ENCODE measurements around the gene MICALL2. TPM values are rescaled to one million over a fixed set of nuclear protein-coding genes. Genes with fewer than 3 reads are reported as not detected.

The MICALL2 gene
- total RNA-seq, 4 donors from 2014 or later: 111 to 272 (median 209) TPM

DNA sequence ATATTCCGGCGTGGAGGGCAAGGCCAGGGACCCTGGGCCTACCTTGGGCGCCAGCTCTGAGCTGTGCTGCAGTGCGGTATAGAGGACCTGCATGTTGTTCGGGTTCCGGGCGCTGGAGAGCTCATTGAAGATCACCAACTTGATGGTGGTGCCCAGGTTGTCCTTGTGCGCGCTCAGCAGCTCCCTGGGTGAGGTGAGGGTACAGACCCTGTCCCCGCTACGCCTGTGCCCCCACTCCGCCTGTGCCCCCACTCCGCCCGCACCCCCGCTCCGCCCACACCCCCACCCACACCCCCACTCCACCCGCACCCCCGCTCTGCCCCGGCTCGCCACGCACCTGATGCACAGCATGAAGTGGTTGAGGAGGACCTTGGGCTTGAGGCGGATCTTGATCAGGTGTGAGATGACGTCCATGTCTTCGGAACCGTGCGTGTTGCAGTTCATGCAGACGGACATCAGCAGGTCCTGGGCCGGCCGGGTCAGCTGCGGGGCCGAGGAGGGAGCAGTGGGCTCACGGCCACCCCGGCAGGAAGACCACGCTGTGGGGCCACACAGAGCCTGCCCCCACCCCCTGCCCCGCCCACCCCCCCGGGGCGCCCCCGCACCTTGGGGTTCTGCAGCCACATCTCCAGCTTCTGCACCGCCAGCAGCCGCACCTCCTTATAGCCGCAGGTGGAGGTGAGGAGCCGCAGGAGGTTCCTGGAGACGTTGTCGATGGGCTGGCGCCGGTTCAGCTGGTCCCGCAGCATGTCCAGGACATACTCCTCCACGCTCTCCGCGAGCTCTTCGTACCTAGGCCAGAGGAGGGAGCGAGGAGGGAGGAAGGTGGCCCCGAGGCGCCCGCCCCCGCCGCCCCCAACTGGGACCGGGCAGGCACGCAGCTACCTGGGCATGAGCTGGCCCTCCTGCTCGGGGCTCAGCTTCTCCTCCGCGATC lies 39.4 kb upstream of the MICALL2 start:
- Histone ChIP-seq H3K4me3 (no peak overlapping the region), H3K27ac (no peak overlapping the region), H3K36me3 (peaks cover 0 to 91% (median 0%) of the 10 kb centered on the region in 3 donors), H3K4me1 (peaks cover 0 to 13% (median 9%) of the 10 kb centered on the region in 4 donors), H3K27me3 (no peaks in the 10 kb centered on the region), H3K9me3 (no peaks in the 10 kb centered on the region)
- TF ChIP-seq, protein P1, sequence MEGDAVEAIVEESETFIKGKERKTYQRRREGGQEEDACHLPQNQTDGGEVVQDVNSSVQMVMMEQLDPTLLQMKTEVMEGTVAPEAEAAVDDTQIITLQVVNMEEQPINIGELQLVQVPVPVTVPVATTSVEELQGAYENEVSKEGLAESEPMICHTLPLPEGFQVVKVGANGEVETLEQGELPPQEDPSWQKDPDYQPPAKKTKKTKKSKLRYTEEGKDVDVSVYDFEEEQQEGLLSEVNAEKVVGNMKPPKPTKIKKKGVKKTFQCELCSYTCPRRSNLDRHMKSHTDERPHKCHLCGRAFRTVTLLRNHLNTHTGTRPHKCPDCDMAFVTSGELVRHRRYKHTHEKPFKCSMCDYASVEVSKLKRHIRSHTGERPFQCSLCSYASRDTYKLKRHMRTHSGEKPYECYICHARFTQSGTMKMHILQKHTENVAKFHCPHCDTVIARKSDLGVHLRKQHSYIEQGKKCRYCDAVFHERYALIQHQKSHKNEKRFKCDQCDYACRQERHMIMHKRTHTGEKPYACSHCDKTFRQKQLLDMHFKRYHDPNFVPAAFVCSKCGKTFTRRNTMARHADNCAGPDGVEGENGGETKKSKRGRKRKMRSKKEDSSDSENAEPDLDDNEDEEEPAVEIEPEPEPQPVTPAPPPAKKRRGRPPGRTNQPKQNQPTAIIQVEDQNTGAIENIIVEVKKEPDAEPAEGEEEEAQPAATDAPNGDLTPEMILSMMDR (IDR thresholded peaks at IDR 0.05): no peak
- no peak for TF ChIP-seq POLR2A (IDR thresholded peaks at IDR 0.05)
- DNase-seq: no peak

DNA sequence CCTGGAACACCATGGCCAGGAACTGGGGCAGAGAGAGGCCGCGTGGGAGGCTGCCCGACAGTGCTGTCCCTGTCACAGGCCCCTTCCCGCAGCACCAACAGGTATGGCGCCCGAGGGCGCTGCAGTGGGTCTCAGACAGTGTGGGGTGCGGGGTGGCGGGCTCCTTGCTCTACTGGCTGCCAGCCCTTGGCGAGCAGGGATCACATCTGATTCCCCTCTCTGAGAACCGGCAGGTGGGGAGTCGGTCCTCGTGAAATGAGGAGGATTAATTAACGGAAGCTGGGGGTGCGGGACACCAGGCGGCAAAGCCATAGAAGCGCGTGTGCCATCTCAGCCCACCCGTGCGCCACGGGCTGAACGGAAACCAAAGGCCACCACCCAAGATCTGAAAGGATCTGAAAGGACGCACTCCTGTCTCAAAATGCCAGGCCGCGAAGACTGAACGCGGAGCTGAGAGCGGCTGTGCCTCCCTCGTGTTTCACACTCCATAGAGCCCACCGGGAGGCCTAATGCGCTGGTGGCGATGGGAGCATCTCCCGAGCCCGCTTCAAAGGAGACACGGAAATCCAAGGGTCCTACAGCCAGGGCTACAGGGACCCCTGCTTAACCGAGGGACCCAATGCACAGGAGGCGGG lies 38.1 kb upstream of the MICALL2 start:
- no peak for TF ChIP-seq POLR2A (IDR thresholded peaks at IDR 0.05)
- TF ChIP-seq, protein P1 (IDR thresholded peaks at IDR 0.05): no peak
- no peak for DNase-seq
- Histone ChIP-seq H3K27ac (no peak overlapping the region), H3K4me1 (peaks cover 0 to 1% (median 0%) of the 10 kb centered on the region in 4 donors), H3K27me3 (no peaks in the 10 kb centered on the region), H3K36me3 (peaks cover 0 to 98% (median 0%) of the 10 kb centered on the region in 3 donors), H3K9me3 (no peaks in the 10 kb centered on the region), H3K4me3 (no peak overlapping the region)

DNA sequence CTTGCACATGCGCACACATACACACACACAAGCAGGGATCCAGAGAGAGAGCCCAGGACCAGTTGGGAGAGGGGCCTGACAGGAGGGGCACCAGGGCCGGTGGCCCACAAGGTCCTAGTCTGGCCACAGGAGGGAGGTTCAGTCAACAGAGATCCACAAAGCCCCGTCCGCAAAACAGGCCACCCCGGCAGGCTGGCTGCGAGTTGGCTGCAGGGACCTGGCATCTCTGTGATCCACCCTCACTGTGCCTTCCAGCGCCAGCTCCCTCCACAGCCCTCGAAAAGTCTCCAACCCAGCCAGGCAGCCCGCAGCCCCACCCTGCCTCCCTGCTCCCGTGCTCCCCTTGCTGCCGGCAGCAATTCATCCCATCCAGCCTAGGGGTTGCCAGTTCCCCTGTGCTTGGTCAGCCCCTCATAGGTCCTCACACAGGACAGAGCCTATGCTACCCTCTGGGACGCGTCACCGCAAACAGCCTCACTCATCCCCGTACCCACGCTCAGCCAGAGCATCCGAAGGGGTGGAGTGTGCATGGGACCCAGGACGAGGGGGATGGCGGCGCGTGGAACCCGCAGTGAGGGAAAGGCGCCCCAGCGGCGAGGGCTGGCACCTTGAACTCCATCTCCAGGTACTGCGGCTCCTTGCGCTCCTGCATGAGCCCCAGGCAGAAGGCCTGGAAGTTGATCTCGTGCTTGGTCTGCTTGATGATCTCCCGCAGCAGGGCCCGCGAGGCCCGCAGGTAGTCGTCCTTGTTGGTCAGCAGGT lies 37.4 kb upstream of the MICALL2 start:
- no peak for DNase-seq
- Histone ChIP-seq H3K27me3 (no peaks in the 10 kb centered on the region), H3K9me3 (no peaks in the 10 kb centered on the region), H3K36me3 (peaks cover 0 to 98% (median 0%) of the 10 kb centered on the region in 3 donors), H3K4me1 (no peaks in the 10 kb centered on the region), H3K27ac (no peak overlapping the region), H3K4me3 (no peak overlapping the region)
- TF ChIP-seq, protein P1 (IDR thresholded peaks at IDR 0.05): no peak

DNA sequence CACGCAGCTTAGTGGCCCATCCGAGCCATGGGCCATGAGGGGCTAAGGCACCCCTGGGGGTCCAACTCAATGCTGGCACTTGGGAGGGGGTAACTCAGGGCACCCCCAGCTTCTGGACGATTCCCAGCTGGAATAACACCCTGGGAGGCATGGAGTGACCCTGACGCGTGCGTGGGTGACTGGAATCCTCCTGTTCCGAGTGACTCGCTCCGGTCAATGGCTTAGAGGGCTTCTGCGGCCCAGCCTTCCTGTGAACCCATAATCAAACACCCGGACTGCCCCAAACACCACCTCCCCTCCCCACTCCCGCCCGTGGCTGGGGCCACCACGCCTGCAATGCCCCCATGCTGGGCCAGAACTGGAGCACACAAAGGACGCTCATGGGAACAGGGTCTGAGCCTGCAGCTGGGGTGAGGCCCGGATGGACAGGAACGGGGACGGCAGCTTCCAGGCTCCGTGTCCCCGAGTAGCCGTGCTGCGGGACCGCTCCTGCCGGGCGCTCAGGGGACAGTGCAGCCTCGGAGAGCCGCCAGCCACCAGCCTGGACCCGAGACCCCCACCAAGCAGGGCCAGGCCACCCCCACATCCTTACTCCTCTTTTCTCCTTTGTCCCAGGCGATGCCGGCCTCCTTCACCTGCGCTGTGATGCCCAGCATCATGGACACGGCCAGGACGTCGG lies 36.4 kb upstream of the MICALL2 start:
- Histone ChIP-seq H3K27ac (no peak overlapping the region), H3K4me1 (no peaks in the 10 kb centered on the region), H3K27me3 (no peaks in the 10 kb centered on the region), H3K9me3 (no peaks in the 10 kb centered on the region), H3K4me3 (no peak overlapping the region), H3K36me3 (peaks cover 0 to 98% (median 0%) of the 10 kb centered on the region in 3 donors)
- TF ChIP-seq POLR2A (IDR thresholded peaks at IDR 0.05): no peak
- TF ChIP-seq, protein P1 (IDR thresholded peaks at IDR 0.05): no peak
- DNase-seq: no peak

Measured in Peyer's patch (tissue), 4 donors.